ENCODE data around the gene KCTD4.
"Not testable (repeated sequence)": the region's sequence is repeated elsewhere in the genome, so short reads cannot be mapped to it uniquely, and the experiment has no call there.

The KCTD4 gene

DNA sequence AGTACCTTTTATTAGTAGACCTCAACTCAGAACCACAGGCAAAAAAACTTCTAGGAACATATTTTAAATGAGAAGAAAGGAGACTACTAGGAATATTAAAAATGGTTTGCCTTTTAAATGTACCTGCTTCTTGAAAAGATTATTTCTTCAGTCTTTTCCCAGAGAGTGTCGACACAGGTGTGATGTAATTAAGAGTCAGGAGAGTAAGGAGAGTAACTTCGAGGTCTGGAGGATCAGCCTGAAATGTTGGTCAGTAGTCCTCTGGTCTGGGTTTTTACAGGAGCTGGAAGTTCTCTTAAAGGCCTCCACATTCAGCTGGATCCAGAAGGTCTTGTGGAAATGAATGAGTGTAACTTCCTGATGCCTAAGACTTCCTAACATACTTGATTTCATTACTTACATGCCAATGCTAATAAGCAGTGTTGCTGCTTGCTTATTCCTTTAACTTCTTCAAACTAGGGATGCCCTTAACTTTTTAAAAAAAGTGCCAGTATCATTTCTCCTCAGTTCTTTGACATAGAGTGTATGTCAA is at the start of gene KCTD4:
Gene KCTD4 (minus strand): TSS at position 345 of the 532 bp plus-strand sequence. CDS start 6,478 bp downstream, outside the sequence.
- peak; percentile 61 for ATAC-seq

DNA sequence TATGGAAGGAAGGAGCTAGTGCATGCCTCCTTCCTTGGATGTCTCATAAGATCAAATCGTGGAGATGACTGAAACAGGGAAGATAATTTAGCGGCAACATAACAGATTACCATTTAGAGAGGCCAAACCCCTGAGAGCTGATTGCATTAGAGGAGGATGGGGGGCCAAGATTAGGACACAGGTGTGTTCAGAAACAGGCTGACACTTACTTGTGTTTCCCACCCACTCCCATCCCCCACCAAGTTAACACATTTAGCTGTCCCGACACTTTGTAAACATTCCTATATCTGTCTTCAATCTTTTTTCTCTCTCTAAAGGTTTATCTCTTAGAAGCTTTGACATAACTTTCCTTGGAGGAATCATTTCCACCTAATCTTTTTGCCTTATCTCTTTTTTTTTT is 48.8 kb upstream of the KCTD4 start:
- TF ChIP-seq, protein P1, sequence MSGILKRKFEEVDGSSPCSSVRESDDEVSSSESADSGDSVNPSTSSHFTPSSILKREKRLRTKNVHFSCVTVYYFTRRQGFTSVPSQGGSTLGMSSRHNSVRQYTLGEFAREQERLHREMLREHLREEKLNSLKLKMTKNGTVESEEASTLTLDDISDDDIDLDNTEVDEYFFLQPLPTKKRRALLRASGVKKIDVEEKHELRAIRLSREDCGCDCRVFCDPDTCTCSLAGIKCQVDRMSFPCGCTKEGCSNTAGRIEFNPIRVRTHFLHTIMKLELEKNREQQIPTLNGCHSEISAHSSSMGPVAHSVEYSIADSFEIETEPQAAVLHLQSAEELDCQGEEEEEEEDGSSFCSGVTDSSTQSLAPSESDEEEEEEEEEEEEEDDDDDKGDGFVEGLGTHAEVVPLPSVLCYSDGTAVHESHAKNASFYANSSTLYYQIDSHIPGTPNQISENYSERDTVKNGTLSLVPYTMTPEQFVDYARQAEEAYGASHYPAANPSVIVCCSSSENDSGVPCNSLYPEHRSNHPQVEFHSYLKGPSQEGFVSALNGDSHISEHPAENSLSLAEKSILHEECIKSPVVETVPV (CRISPR knock-in tag; IDR thresholded peaks at IDR 0.05), result no peak
- TF ChIP-seq ZFP3 (CRISPR knock-in tag; IDR thresholded peaks at IDR 0.05), result no peak
- no peak for TF ChIP-seq OSR1 (CRISPR knock-in tag; IDR thresholded peaks at IDR 0.05)
- no peak for TF ChIP-seq ISL1 (CRISPR knock-in tag; IDR thresholded peaks at IDR 0.05)
- TF ChIP-seq TCF4 (CRISPR knock-in tag; IDR thresholded peaks at IDR 0.05; ENCODE audit: borderline replicate concordance), result no peak
- TF ChIP-seq, protein P2, sequence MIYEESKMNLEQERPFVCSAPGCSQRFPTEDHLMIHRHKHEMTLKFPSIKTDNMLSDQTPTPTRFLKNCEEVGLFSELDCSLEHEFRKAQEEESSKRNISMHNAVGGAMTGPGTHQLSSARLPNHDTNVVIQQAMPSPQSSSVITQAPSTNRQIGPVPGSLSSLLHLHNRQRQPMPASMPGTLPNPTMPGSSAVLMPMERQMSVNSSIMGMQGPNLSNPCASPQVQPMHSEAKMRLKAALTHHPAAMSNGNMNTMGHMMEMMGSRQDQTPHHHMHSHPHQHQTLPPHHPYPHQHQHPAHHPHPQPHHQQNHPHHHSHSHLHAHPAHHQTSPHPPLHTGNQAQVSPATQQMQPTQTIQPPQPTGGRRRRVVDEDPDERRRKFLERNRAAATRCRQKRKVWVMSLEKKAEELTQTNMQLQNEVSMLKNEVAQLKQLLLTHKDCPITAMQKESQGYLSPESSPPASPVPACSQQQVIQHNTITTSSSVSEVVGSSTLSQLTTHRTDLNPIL (CRISPR knock-in tag; IDR thresholded peaks at IDR 0.05; ENCODE audit: low read depth), result no peak
- no peak for TF ChIP-seq GLIS3 (CRISPR knock-in tag; IDR thresholded peaks at IDR 0.05)
- no peak for TF ChIP-seq ARNTL (CRISPR knock-in tag; IDR thresholded peaks at IDR 0.05; ENCODE audit: borderline replicate concordance, low read depth)
- no peak for ATAC-seq

More for the DNA sequence above, at the start of gene KCTD4:
- TF ChIP-seq RARB (CRISPR knock-in tag; IDR thresholded peaks at IDR 0.05) (no peak), OSR1 (CRISPR knock-in tag; IDR thresholded peaks at IDR 0.05) (no peak), PPARA (CRISPR knock-in tag; IDR thresholded peaks at IDR 0.05; ENCODE audit: borderline replicate concordance) (no peak), ARNTL (CRISPR knock-in tag; IDR thresholded peaks at IDR 0.05; ENCODE audit: borderline replicate concordance, low read depth) (no peak)
- TF ChIP-seq, protein P1 (CRISPR knock-in tag; IDR thresholded peaks at IDR 0.05), result no peak

DNA sequence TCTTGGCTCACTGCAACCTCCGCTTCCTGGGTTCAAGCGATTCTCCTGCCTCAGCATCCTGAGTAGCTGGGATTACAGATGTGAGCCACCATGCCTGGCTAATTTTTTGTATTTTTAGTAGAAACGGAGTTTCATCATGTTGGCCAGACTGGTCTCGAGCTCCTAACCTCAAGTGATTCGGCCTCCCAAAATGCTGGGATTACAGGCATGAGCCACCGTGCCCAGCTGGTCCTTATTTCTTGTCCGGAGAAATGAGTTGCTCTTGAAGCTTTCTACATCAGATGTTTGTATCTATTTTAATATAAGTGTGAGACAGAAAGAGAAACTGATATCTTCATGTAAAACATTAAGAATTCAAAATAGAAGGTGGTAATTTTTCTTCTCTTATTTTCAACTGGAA is 43.9 kb upstream of the KCTD4 start:
- ATAC-seq, result not testable (repeated sequence)

DNA sequence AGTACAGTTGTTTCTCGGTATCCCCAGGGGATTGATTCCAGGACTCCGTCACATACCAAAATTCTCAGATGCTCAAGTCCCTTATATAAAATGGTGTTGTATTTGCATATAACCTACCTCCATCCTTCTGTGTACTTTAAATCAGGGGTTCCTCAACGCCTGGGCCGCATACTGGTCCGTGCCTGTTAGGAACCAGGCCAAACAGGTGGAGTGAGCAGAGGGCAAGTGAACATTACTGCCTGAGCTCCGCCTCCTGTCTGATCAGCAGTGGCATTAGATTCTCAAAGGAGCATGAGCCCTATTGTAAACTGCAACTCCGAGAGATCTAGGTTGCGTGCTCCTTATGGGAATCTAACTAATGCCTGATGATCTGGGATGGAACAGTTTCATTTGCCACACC is 42.2 kb upstream of the KCTD4 start:
- TF ChIP-seq ESRRG (CRISPR knock-in tag; IDR thresholded peaks at IDR 0.05) (no peak), ZFP30 (CRISPR knock-in tag; IDR thresholded peaks at IDR 0.05) (no peak), TCF4 (CRISPR knock-in tag; IDR thresholded peaks at IDR 0.05; ENCODE audit: borderline replicate concordance) (no peak), CSDC2 (CRISPR knock-in tag; IDR thresholded peaks at IDR 0.05) (no peak), ZFP3 (CRISPR knock-in tag; IDR thresholded peaks at IDR 0.05) (no peak), ZC3H10 (CRISPR knock-in tag; IDR thresholded peaks at IDR 0.05) (no peak), GLIS3 (CRISPR knock-in tag; IDR thresholded peaks at IDR 0.05) (no peak), PPARA (CRISPR knock-in tag; IDR thresholded peaks at IDR 0.05; ENCODE audit: borderline replicate concordance) (no peak), ZNF565 (CRISPR knock-in tag; conservative IDR thresholded peaks at IDR 0.05; ENCODE audit: low read depth) (no peak), BACH2 (CRISPR knock-in tag; IDR thresholded peaks at IDR 0.05; ENCODE audit: borderline replicate concordance) (no peak)
- TF ChIP-seq, protein P2 (CRISPR knock-in tag; IDR thresholded peaks at IDR 0.05; ENCODE audit: low read depth), result no peak
- TF ChIP-seq, protein P1 (CRISPR knock-in tag; IDR thresholded peaks at IDR 0.05), result no peak
- TF ChIP-seq, protein P3, sequence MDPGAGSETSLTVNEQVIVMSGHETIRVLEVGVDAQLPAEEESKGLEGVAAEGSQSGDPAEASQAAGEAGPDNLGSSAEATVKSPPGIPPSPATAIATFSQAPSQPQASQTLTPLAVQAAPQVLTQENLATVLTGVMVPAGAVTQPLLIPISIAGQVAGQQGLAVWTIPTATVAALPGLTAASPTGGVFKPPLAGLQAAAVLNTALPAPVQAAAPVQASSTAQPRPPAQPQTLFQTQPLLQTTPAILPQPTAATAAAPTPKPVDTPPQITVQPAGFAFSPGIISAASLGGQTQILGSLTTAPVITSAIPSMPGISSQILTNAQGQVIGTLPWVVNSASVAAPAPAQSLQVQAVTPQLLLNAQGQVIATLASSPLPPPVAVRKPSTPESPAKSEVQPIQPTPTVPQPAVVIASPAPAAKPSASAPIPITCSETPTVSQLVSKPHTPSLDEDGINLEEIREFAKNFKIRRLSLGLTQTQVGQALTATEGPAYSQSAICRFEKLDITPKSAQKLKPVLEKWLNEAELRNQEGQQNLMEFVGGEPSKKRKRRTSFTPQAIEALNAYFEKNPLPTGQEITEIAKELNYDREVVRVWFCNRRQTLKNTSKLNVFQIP (CRISPR knock-in tag; IDR thresholded peaks at IDR 0.05; ENCODE audit: borderline replicate concordance, low read depth), result no peak
- ATAC-seq, result no peak

Measured in SK-N-SH treated with all-trans-retinoic acid at 6 μM for 48 hours (cell line).